GDM1 (cell line): ENCODE measurements around the gene ATP6V1B1.
A peak's percentile ranks its signal among the peaks of the same experiment; 100 is the strongest.
"Not testable (repeated sequence)": the region's sequence is repeated elsewhere in the genome, so short reads cannot be mapped to it uniquely, and the experiment has no call there.

Experiments
- DNase-seq: peaks from one replicate; lab custom pipeline; 2025; lab: John Stamatoyannopoulos, UW

The ATP6V1B1 gene

GRCh38 chr2:70990216-70990615, 54.5 kb downstream of the ATP6V1B1 start:
- DNase-seq, result no peak

- DNase-seq, result no peak
Observed at GRCh38 chr2:70991142-70991541, 55.4 kb downstream of the ATP6V1B1 start.

- no peak for DNase-seq
Observed at GRCh38 chr2:70991742-70992141, 56.0 kb downstream of the ATP6V1B1 start.

- no peak for DNase-seq
Observed at GRCh38 chr2:70992945-70993853, 57.5 kb downstream of the ATP6V1B1 start.

- no peak for DNase-seq
Observed at GRCh38 chr2:70994009-70994698, 58.5 kb downstream of the ATP6V1B1 start.

- peak; percentile 88 for DNase-seq
Observed at GRCh38 chr2:70994699-70995425, 59.2 kb downstream of the ATP6V1B1 start, which contains the start of gene TEX261. Gene TEX261 (minus strand): TSS chr2:70994873. CDS start chr2:70994757, 116 bp downstream.

- DNase-seq, result no peak
Observed at GRCh38 chr2:70995426-70995729, 59.7 kb downstream of the ATP6V1B1 start.

GRCh38 chr2:70998885-70999284, 63.2 kb downstream of the ATP6V1B1 start:
- DNase-seq, result not testable (repeated sequence)

GRCh38 chr2:70999362-70999761, 63.7 kb downstream of the ATP6V1B1 start:
- DNase-seq, result peak; percentile 19

GRCh38 chr2:70999931-71000330, 64.2 kb downstream of the ATP6V1B1 start:
- DNase-seq, result not testable (repeated sequence)

- peak; percentile 56 for DNase-seq
Observed at GRCh38 chr2:71000780-71001591, 65.3 kb downstream of the ATP6V1B1 start.

- DNase-seq, result no peak
Observed at GRCh38 chr2:71001592-71001927, 65.9 kb downstream of the ATP6V1B1 start.

GRCh38 chr2:71001981-71002570, 66.4 kb downstream of the ATP6V1B1 start:
- DNase-seq, result no peak

- DNase-seq, result no peak
Observed at GRCh38 chr2:71003396-71003795, 67.7 kb downstream of the ATP6V1B1 start.

- no peak for DNase-seq
Observed at GRCh38 chr2:71003966-71004755, 68.5 kb downstream of the ATP6V1B1 start.

- no peak for DNase-seq
Observed at GRCh38 chr2:71004857-71005256, 69.2 kb downstream of the ATP6V1B1 start.

- no peak for DNase-seq
Observed at GRCh38 chr2:71005271-71006202, 69.8 kb downstream of the ATP6V1B1 start.

GRCh38 chr2:71006323-71006722, 70.6 kb downstream of the ATP6V1B1 start:
- DNase-seq, result no peak
